Measurements from ENCODE around the gene MATCAP1. TPM values are rescaled to one million over a fixed set of nuclear protein-coding genes. Genes with fewer than 3 reads are reported as not detected.

The MATCAP1 gene
- total and polyA plus RNA-seq, 2 of the 13 experiments (the other 11 are each of a cell fraction or from before 2014, with no cell fraction given) = 11.2 to 24.5 TPM

GRCh38 chr16:67173808-67174705 is 9.7 kb downstream of the MATCAP1 start (continued):
- TF ChIP-seq ZNF282 (IDR thresholded peaks at IDR 0.05; ENCODE audit: partially characterized antibody) = no peak
- no peak for TF ChIP-seq ZKSCAN5 (CRISPR knock-in tag; IDR thresholded peaks at IDR 0.05)
- peak; percentile 81; the same call in 1 of the 2 replicates for TF ChIP-seq ZNF766 (CRISPR knock-in tag; IDR thresholded peaks at IDR 0.05; ENCODE audit: borderline replicate concordance)
- no peak for TF ChIP-seq ZNF17 (CRISPR knock-in tag; IDR thresholded peaks at IDR 0.05)
- peak; percentile 84; the same call in 1 of the 2 replicates for TF ChIP-seq ZBTB4 (CRISPR knock-in tag; IDR thresholded peaks at IDR 0.05; ENCODE audit: borderline replicate concordance)
- TF ChIP-seq CBX1 (IDR thresholded peaks at IDR 0.05; ENCODE audit: low read depth) = peak; percentile 80
- TF ChIP-seq NCOA2 (CRISPR knock-in tag; IDR thresholded peaks at IDR 0.05) = no peak
- no peak for TF ChIP-seq PCBP2 (optimal IDR thresholded peaks at IDR 0.05; ENCODE audit: low read depth, low read length, poor library complexity, severe bottlenecking)
- TF ChIP-seq RBAK (CRISPR knock-in tag; IDR thresholded peaks at IDR 0.05) = peak; percentile 66; the same call in 1 of the 2 replicates
- no peak for TF ChIP-seq ZNF343 (CRISPR knock-in tag; IDR thresholded peaks at IDR 0.05)
- peak; percentile 93 for TF ChIP-seq ZNF616 (CRISPR knock-in tag; IDR thresholded peaks at IDR 0.05; ENCODE audit: low read depth)
- TF ChIP-seq ZGPAT (CRISPR knock-in tag; IDR thresholded peaks at IDR 0.05) = peak; percentile 92
- TF ChIP-seq TFE3 (CRISPR knock-in tag; IDR thresholded peaks at IDR 0.05) = peak; percentile 55; the same call in 1 of the 2 replicates
- TF ChIP-seq DR1 (CRISPR knock-in tag; IDR thresholded peaks at IDR 0.05) = no peak
- peak; percentile 94 for TF ChIP-seq SMAD1 (CRISPR knock-in tag; IDR thresholded peaks at IDR 0.05; ENCODE audit: borderline replicate concordance, low read depth)
- TF ChIP-seq ZFYVE20 (CRISPR knock-in tag; IDR thresholded peaks at IDR 0.05; ENCODE audit: borderline replicate concordance, low read depth) = peak; percentile 65; the same call in 1 of the 2 replicates
- TF ChIP-seq ZNF160 (CRISPR knock-in tag; IDR thresholded peaks at IDR 0.05) = no peak
- TF ChIP-seq FOXC1 (CRISPR knock-in tag; IDR thresholded peaks at IDR 0.05; ENCODE audit: borderline replicate concordance) = peak; percentile 82
- TF ChIP-seq GZF1 (CRISPR knock-in tag; IDR thresholded peaks at IDR 0.05) = peak; percentile 84; the same call in 1 of the 2 replicates
- no peak for TF ChIP-seq RFX5 (IDR thresholded peaks at IDR 0.05; ENCODE audit: low read depth, low read length)
- TF ChIP-seq SP140L (CRISPR knock-in tag; IDR thresholded peaks at IDR 0.05; ENCODE audit: borderline replicate concordance) = no peak
- TF ChIP-seq, protein P1, sequence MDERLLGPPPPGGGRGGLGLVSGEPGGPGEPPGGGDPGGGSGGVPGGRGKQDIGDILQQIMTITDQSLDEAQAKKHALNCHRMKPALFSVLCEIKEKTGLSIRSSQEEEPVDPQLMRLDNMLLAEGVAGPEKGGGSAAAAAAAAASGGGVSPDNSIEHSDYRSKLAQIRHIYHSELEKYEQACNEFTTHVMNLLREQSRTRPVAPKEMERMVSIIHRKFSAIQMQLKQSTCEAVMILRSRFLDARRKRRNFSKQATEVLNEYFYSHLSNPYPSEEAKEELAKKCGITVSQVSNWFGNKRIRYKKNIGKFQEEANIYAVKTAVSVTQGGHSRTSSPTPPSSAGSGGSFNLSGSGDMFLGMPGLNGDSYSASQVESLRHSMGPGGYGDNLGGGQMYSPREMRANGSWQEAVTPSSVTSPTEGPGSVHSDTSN (CRISPR knock-in tag; IDR thresholded peaks at IDR 0.05) = no peak
- no peak for TF ChIP-seq ZNF644 (CRISPR knock-in tag; IDR thresholded peaks at IDR 0.05; ENCODE audit: low read depth)

All from HepG2 (cell line).